HG03060 (cell line): ENCODE data around the gene BTBD16.

ENCODE experiments used
- ATAC-seq: cut with Tn5 transposase; IDR thresholded peaks from one replicate; pipeline ENCODE4 v1.9.1; 2021; ENCODE audit warnings: low read depth, moderate number of reproducible peaks; ENCODE audit not compliant: unreplicated experiment

The BTBD16 gene

GRCh38 chr10:122267849-122268737 is 3.0 kb upstream of the BTBD16 start:
- peak; percentile 65 for ATAC-seq

DNA sequence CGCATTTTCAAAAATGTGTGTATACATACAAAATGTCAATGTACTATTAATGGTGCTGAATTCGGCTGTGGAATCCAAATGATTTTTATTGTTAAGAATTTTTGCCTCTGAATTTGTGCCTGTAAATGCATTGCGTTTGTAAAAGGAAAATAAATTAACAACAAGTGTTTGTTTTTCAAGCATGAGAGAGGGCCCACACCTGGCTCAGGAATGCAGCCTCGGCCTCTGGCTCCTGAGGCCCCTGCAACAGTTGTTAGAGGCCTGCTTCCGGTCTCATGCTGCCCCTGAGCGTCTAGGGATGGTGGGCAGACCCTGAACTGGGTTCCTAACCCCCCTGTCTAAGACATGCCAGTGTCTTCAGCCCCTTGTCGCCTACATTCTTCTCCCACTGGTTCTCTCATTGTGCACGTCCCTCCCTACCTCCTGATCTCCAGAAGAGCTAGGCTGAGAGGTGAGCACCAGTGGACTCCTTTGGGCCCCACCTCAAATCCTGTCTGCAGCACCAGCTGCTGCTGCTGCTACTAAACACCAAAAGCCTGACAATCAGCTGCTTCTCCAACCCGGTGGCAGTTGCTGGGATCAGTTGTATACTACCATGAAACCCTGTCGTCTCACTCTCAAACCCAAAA is 1.9 kb upstream of the BTBD16 start:
- ATAC-seq, result no peak

- no peak for ATAC-seq
Observed at GRCh38 chr10:122273966-122274545, 3.0 kb downstream of the BTBD16 start.

GRCh38 chr10:122276611-122277208 is 5.6 kb downstream of the BTBD16 start:
- no peak for ATAC-seq

- no peak for ATAC-seq
Observed at GRCh38 chr10:122277526-122278136, 6.5 kb downstream of the BTBD16 start.

DNA sequence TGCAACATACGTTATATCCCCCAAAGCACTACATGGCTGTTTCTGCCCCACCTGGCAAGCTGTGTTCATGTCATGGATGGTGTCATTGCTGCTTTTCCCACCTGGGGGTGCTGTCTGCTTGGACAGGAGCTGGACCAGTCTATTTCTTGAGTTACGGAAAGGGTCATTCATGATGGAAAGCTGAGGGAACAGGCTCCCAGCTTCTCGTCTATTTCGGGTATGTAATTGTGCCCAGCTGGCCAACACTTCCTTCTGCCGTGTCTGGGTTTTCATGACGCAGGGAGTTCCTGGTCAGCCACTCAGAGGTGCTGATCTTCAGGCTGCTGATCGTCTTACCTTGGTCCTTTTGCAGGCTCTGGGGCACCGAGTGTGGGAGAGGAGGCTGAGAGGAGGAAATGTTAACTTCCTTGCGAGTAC is 8.6 kb downstream of the BTBD16 start:
- ATAC-seq, result no peak

GRCh38 chr10:122280156-122280555 is 9.1 kb downstream of the BTBD16 start:
- no peak for ATAC-seq

DNA sequence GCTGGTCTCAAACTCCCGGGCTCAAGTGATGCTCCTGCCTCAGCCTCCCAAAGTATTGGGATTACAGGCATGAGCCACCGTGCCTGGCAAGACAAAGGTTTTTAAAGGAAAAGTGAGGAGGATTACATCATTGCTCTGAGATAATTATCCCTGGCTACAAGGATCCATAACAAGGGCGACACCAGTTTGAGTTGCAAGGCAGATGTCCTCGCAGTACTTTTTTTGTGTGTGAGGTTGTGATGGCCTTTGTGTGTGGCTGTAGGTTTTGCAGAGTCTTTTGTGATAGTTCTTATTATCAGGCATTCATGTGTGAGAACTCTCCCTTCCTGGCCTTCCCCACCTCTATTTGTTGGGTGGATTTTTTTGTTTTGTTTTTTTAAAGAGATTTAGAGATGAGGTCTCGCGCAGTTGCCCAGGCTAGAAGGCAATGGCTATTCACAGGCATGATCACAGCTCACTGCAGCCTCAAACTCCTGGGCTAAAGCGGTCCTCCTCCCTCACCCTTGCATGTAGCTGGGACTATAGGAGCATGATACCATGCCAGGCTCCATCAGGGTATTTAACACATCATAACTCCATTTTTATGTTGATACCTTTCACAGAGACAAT is 10.0 kb downstream of the BTBD16 start:
- ATAC-seq, result no peak

DNA sequence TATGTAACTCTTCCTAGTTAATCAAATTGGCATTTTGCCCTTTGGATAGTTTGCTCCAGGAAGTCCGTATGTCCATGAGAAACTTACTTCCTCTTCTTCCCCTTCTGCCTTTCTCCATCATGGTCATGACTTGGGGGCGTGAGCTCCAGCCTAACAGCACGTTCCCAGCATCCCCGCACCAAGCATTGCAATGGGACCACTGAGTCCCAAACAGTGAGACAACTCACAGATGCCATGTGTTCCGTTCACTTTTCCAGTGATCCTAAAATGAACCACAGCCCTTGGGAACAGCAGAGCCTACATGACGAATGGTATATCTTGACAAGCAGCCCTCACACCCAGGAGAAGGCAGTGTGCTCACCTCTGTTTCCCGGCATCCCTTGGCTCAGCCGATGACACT is 10.7 kb downstream of the BTBD16 start:
- ATAC-seq, result no peak

GRCh38 chr10:122282253-122282671 is 11.2 kb downstream of the BTBD16 start:
- ATAC-seq, result no peak

- no peak for ATAC-seq
Observed at GRCh38 chr10:122282909-122283308, 11.8 kb downstream of the BTBD16 start.

GRCh38 chr10:122285506-122286444 is 14.7 kb downstream of the BTBD16 start:
- ATAC-seq, result no peak

- ATAC-seq, result no peak
Observed at GRCh38 chr10:122286867-122287266, 15.8 kb downstream of the BTBD16 start.

DNA sequence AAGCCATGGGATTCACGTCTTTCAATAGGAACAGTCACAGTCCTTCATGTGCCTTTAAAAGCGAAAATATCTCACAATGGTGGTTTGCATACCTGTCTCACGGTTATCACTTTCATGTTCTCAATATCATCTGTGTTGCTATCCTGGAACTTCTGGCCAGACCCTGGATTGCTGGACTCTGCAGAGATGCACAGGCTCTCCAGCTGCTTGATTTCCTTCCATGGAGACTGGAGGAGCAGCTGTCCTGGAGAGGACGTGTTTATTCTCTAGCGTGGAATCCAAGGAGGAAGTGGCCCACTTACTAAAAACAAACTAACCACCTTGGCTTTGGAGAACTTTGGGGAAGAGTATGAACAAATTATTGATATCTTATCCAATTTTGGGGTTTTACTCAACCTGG is 16.5 kb downstream of the BTBD16 start:
- no peak for ATAC-seq

DNA sequence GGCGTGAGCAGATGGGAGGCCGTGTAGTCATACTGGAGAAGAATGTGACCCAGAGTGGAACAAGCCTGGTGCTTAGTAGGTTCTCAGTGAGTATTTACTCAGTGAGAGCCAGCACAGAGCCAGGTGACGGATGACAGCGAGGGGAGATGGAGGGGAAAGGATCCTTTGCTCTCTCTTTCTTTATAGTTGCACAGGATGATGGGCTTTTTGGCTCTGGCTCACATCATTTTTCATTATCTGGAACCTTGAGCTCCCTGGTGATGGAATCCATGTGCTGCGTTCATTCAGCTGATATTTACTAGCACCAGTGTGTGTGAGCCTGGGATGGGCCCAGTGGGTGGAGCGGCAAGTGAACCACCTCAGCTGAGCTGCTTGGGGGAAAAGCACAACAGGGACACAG is 17.2 kb downstream of the BTBD16 start:
- ATAC-seq, result no peak

GRCh38 chr10:122288917-122289316 is 17.8 kb downstream of the BTBD16 start:
- ATAC-seq, result no peak

DNA sequence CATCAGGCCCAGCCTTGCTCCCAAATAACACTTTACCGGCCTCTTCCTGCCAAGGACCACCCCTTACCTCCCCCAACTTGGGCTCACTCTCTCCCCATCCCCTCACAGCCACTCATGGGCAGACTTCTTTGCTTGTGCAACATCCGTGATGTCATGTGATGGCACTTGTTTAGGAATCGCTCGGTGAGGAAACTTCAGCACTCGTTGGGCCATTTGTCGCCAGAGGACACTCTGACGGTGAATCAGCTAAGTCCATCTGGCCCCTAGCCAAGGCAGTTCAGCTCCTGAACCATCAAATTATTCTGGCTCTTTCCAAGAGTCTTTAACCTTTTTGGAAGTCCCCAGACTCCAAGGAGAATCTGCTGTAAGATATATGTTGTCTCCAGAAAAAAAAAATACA is 19.2 kb downstream of the BTBD16 start:
- ATAC-seq, result no peak

GRCh38 chr10:122290833-122291532 is 19.9 kb downstream of the BTBD16 start:
- ATAC-seq, result no peak

- no peak for ATAC-seq
Observed at GRCh38 chr10:122291739-122292138, 20.6 kb downstream of the BTBD16 start.
